Body of pancreas (tissue), 4 donors: ENCODE measurements around the gene ADAMTSL2.

Source experiments
- CTCF ChIP-seq, 7 experiments: fragments of 450-650 bp in 4 of 7; fragments of 200-600 bp in 3 of 7; sonication (generic) in 3 of 7; IDR thresholded peaks; one replicate each; pipeline ENCODE4 v1.5.1; 2016 to 2019; ENCODE audit warnings: antibody characterized with exemption in 7 of 7
- POLR2A ChIP-seq, 3 donors: fragments of 450-650 bp; IDR thresholded peaks; one replicate each; pipeline ENCODE4 v1.6.1; 2016; ENCODE audit warnings: antibody characterized with exemption in 3 of 3, mild to moderate bottlenecking in 2 of 3

GRCh38 chr9:133587466-133587865, 53.0 kb downstream of the ADAMTSL2 start:
- no peak for TF ChIP-seq POLR2A (IDR thresholded peaks at IDR 0.05)
- no peak for TF ChIP-seq CTCF (IDR thresholded peaks at IDR 0.05)
